Panc1 (cell line): ENCODE results near the gene C16orf82. TPM values are rescaled to one million over a fixed set of nuclear protein-coding genes. Genes with fewer than 3 reads are reported as not detected.
"Not testable (repeated sequence)": the region's sequence is repeated elsewhere in the genome, so short reads cannot be mapped to it uniquely, and the experiment has no call there.

Experiments used
- ATAC-seq: fragments of 200-7000 bp; cut with Tn5 transposase; 2 replicates; pipeline ENCODE4 v1.9.1; 2020; ENCODE audit warnings: mild to moderate bottlenecking, moderate library complexity
- BruUV-seq: library from RNA; stranded (reverse); fragments of 400-500 nt; replicated peaks from 2 replicates; lab custom pipeline; 2021; lab: Mats Ljungman, UMichigan
- CTCF ChIA-PET: fragments of 300-600 bp; sonication (Branson Sonifier 250); formaldehyde crosslinking; loops from one replicate; lab custom pipeline; 2022; ENCODE audit warnings: antibody characterized with exemption; lab: Charles Lee
- POLR2A ChIA-PET: fragments of 300-600 bp; sonication (Branson Sonifier 250); formaldehyde crosslinking; loops from one replicate; lab custom pipeline; 2022; ENCODE audit warnings: antibody characterized with exemption; lab: Charles Lee
- DNase-seq: peaks from one replicate; pipeline ENCODE4 v3.0.0-alpha.2; 2010; ENCODE audit warnings: low read depth, low spot score
- H3K27ac ChIP-seq: 2 replicates; pipeline ENCODE4 v1.5.1; 2011; ENCODE audit warnings: mild to moderate bottlenecking, low read length, inconsistent platforms
- H3K27me3 ChIP-seq: fragments of 200-500 bp; sonication (Bioruptor generic); 2 replicates; pipeline ENCODE4 v1.6.0; 2014; ENCODE audit warnings: low read length, inconsistent platforms; ENCODE audit not compliant: control insufficient read depth, insufficient read depth
- H3K36me3 ChIP-seq: fragments of 200-500 bp; sonication (Bioruptor generic); 2 replicates; pipeline ENCODE4 v1.5.1; 2014; ENCODE audit warnings: inconsistent platforms, mild to moderate bottlenecking, low read length, moderate library complexity; ENCODE audit not compliant: control insufficient read depth, insufficient read depth
- H3K4me1 ChIP-seq: 2 replicates; pipeline ENCODE4 v1.5.1; 2011; ENCODE audit warnings: inconsistent platforms, mild to moderate bottlenecking, low read length, moderate library complexity; ENCODE audit not compliant: control insufficient read depth, insufficient read depth
- H3K4me3 ChIP-seq, 2 experiments: 2 replicates each; pipeline ENCODE4 v1.5.1; 2011 to 2012; ENCODE audit warnings: low read depth in 2 of 2, low read length in 2 of 2, mild to moderate bottlenecking in 2 of 2, inconsistent platforms in 1 of 2, moderate library complexity in 1 of 2
- H3K9me3 ChIP-seq: fragments of 200-500 bp; sonication (Bioruptor generic); 2 replicates; pipeline ENCODE4 v1.5.1; 2014; ENCODE audit warnings: low read depth, mild to moderate bottlenecking, inconsistent platforms, low read length, moderate library complexity; ENCODE audit not compliant: control insufficient read depth, insufficient read depth
- POLR2AphosphoS5 ChIP-seq: IDR thresholded peaks from 2 replicates; pipeline ENCODE4 v1.6.1; 2012; ENCODE audit warnings: mild to moderate bottlenecking, low read depth, low read length, moderate library complexity
- SIN3A ChIP-seq: IDR thresholded peaks from 2 replicates; pipeline ENCODE4 v1.6.1; 2012; ENCODE audit warnings: low read depth, mild to moderate bottlenecking, low read length, moderate library complexity, borderline replicate concordance; ENCODE audit not compliant: insufficient read depth
- TCF7L2 ChIP-seq: IDR thresholded peaks from 2 replicates; pipeline ENCODE4 v1.6.1; 2011; ENCODE audit warnings: mild to moderate bottlenecking, low read depth, low read length, inconsistent platforms
- in situ Hi-C: cut with HindIII; loops from 2 replicates; pipeline ENCODE4 v1.10.0; 2016; ENCODE audit warnings: low sequenced_read_pairs, low pct_unique_long_range_greater_than_20kb
- intact Hi-C: fragments of 100-400 bp; cut with micrococcal nuclease; formaldehyde crosslinking; loops from one replicate; pipeline ENCODE4 v1.10.0; 2022; ENCODE audit not compliant: unreplicated experiment
- total RNA-seq: library from RNA; stranded (reverse); gene quantifications from one replicate; pipeline ENCODE4 v1.2.1, GENCODE V29; 2021; ENCODE audit not compliant: unreplicated experiment
- TF ChIP-seq, protein P1 (sequence below), 2 experiments: IDR thresholded peaks; 2 replicates each; pipeline ENCODE4 v1.6.1; 2011 to 2012; ENCODE audit warnings: low read depth in 2 of 2, control low read depth in 1 of 2, low read length in 1 of 2, mild to moderate bottlenecking in 1 of 2, moderate library complexity in 1 of 2; ENCODE audit not compliant: insufficient read depth in 1 of 2
- TF ChIP-seq, protein P2 (sequence below): fragments of 450-650 bp; IDR thresholded peaks from 2 replicates; pipeline ENCODE4 v1.5.1; 2017; ENCODE audit warnings: mild to moderate bottlenecking

Gene C16orf82
- total RNA-seq, 1 experiment from 2014 or later: not detected

DNA sequence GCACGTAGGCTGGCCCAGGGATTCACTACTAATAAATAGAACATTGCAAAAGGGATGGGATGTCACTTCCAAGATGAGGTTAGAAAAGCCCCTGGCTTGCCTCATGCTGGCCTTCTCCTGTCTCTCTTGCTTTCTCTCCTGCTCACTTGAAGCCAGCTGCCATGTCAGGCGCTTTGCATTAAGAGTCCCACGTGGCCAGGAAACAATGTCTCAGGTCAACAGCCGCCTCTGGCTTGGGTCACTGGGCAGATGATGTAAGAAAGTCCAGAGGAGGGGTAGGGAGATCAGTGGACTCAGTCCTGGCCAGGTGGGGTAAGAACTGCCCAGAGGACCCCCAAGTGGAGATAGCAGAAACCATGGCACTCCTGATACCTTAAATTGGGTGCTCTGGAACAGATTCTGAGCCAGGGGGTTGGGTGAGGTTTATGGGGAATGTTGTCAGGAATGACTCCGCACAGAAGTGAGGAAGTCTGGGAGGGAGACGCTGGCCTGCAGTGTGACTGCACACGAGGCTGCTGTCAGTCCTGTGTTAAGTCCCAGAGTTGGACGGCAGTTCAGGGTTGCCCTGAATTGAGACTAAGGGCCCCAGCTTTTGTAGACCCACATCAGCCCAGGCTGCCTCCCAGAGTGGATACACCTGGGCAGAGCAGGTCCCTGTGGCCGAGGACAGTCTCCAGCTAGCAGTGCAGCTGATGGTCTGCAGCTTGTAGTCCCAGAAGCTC lies 17.7 kb downstream of the C16orf82 start:
- TF ChIP-seq, protein P1, sequence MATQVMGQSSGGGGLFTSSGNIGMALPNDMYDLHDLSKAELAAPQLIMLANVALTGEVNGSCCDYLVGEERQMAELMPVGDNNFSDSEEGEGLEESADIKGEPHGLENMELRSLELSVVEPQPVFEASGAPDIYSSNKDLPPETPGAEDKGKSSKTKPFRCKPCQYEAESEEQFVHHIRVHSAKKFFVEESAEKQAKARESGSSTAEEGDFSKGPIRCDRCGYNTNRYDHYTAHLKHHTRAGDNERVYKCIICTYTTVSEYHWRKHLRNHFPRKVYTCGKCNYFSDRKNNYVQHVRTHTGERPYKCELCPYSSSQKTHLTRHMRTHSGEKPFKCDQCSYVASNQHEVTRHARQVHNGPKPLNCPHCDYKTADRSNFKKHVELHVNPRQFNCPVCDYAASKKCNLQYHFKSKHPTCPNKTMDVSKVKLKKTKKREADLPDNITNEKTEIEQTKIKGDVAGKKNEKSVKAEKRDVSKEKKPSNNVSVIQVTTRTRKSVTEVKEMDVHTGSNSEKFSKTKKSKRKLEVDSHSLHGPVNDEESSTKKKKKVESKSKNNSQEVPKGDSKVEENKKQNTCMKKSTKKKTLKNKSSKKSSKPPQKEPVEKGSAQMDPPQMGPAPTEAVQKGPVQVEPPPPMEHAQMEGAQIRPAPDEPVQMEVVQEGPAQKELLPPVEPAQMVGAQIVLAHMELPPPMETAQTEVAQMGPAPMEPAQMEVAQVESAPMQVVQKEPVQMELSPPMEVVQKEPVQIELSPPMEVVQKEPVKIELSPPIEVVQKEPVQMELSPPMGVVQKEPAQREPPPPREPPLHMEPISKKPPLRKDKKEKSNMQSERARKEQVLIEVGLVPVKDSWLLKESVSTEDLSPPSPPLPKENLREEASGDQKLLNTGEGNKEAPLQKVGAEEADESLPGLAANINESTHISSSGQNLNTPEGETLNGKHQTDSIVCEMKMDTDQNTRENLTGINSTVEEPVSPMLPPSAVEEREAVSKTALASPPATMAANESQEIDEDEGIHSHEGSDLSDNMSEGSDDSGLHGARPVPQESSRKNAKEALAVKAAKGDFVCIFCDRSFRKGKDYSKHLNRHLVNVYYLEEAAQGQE (IDR thresholded peaks at IDR 0.05; ENCODE audit: insufficient read depth in 1 of 2, low read depth in 2 of 2, low read length in 1 of 2): no peak
- no peak for TF ChIP-seq POLR2AphosphoS5
- TF ChIP-seq SIN3A: no peak
- no peak for TF ChIP-seq TCF7L2
- TF ChIP-seq, protein P2, sequence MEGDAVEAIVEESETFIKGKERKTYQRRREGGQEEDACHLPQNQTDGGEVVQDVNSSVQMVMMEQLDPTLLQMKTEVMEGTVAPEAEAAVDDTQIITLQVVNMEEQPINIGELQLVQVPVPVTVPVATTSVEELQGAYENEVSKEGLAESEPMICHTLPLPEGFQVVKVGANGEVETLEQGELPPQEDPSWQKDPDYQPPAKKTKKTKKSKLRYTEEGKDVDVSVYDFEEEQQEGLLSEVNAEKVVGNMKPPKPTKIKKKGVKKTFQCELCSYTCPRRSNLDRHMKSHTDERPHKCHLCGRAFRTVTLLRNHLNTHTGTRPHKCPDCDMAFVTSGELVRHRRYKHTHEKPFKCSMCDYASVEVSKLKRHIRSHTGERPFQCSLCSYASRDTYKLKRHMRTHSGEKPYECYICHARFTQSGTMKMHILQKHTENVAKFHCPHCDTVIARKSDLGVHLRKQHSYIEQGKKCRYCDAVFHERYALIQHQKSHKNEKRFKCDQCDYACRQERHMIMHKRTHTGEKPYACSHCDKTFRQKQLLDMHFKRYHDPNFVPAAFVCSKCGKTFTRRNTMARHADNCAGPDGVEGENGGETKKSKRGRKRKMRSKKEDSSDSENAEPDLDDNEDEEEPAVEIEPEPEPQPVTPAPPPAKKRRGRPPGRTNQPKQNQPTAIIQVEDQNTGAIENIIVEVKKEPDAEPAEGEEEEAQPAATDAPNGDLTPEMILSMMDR: no peak
- Histone ChIP-seq H3K4me1 (no peaks in the 10 kb centered on the region), H3K27me3 (peaks cover 5% of the 10 kb centered on the region), H3K36me3 (no peaks in the 10 kb centered on the region), H3K27ac (no peak overlapping the region), H3K9me3 (no peaks in the 10 kb centered on the region), H3K4me3 (no peak overlapping the region)
- intact Hi-C loops: no loop called here
- ATAC-seq: no peak
- no peak for DNase-seq
- no TSS peak for BruUV-seq
- in situ Hi-C loops: no loop called here
- ChIA-PET CTCF (no interaction called here), POLR2A (no interaction called here)

DNA sequence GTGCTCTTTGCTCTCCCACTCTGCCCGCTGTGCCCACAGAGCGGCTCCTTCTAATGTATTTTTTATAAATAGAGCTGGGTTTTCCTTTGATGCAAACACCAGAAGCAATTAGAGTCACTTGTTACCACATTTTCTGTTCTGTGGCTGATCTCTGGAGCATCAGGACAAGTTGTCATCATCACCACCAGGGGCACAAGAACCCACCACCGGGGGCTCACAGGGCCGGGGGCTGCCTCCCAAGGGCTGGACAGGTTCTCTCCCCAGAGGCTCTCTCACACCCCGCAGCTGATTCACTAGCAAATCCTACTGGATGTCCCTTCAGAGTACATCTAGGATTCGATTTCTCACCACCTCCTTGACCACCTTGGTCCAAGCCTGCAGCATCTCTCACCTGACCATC lies 18.5 kb downstream of the C16orf82 start:
- Histone ChIP-seq H3K9me3 (no peaks in the 10 kb centered on the region), H3K27ac (no peak overlapping the region), H3K4me1 (no peaks in the 10 kb centered on the region), H3K4me3 (no peak overlapping the region), H3K27me3 (peaks cover 5% of the 10 kb centered on the region), H3K36me3 (no peaks in the 10 kb centered on the region)
- intact Hi-C loops (no loop called here), in situ Hi-C loops (no loop called here)
- no TSS peak for BruUV-seq
- POLR2A ChIA-PET: no interaction called here
- CTCF ChIA-PET: no interaction called here
- TF ChIP-seq TCF7L2 (no peak), SIN3A (no peak), POLR2AphosphoS5 (no peak)
- TF ChIP-seq, protein P1 (IDR thresholded peaks at IDR 0.05; ENCODE audit: insufficient read depth in 1 of 2, low read depth in 2 of 2, low read length in 1 of 2): no peak
- TF ChIP-seq, protein P2: no peak
- no peak for ATAC-seq
- DNase-seq: no peak

DNA sequence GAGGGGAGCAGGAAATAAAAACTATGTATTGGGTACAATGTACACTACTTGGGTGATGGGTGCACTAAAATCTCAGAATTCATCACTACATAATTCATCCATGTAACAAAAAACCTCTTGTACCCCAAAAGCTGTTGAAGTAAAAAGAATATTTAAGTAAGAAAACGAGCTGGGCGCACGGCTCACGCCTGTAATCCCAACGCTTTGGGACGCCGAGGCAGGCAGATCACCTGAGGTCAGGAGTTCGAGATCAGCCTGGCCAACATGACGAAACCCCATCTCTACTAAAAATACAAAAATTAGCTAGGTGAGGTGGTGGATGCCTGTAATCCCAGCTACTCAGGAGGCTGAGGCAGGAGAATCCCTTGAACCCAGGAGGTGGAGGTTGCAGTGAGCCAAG lies 19.3 kb downstream of the C16orf82 start:
- H3K36me3 ChIP-seq, POLR2A ChIA-PET, ATAC-seq, H3K9me3 ChIP-seq, DNase-seq, BruUV-seq, CTCF ChIA-PET, H3K4me1 ChIP-seq, in situ Hi-C loops, H3K4me3 ChIP-seq, H3K27ac ChIP-seq, H3K27me3 ChIP-seq, intact Hi-C loops: not testable (repeated sequence)
